SK-N-SH (cell line): ENCODE data around the gene KRTAP5-3.

ENCODE experiments used
- EP300 ChIP-seq, 2 experiments: IDR thresholded peaks; 2 replicates each; pipeline versions ENCODE4 v1.4.0 to v1.6.1; 2012; ENCODE audit warnings: borderline replicate concordance in 1 of 2, low read depth in 1 of 2, low read length in 1 of 2
- EZH2phosphoT487 ChIP-seq: fragments of 200-600 bp; sonication (generic); IDR thresholded peaks from 2 replicates; pipeline ENCODE4 v1.6.1; 2017; ENCODE audit warnings: low read depth, mixed run types, mild to moderate bottlenecking, antibody characterized with exemption, moderate library complexity, borderline replicate concordance
- MAX ChIP-seq: IDR thresholded peaks from 2 replicates; pipeline ENCODE4 v1.4.0; 2012; ENCODE audit warnings: low read depth
- POLR2AphosphoS5 ChIP-seq: IDR thresholded peaks from 2 replicates; pipeline ENCODE4 v1.6.1; 2012; ENCODE audit warnings: low read depth, low read length
- TAF1 ChIP-seq: IDR thresholded peaks from 2 replicates; pipeline ENCODE4 v1.6.1; 2012; ENCODE audit warnings: low read depth, mild to moderate bottlenecking, low read length, moderate library complexity, borderline replicate concordance
- TF ChIP-seq, protein P1 (sequence below): fragments of 200-600 bp; sonication (generic); IDR thresholded peaks from 2 replicates; pipeline ENCODE4 v1.6.1; 2017; ENCODE audit warnings: antibody characterized with exemption, mild to moderate bottlenecking, moderate library complexity
- TF ChIP-seq, protein P2 (sequence below): IDR thresholded peaks from 2 replicates; pipeline ENCODE4 v1.4.0; 2012; ENCODE audit warnings: low read depth, borderline replicate concordance

GRCh38 chr11:1652026-1652425 lies 43.8 kb upstream of the KRTAP5-3 start:
- TF ChIP-seq MAX (no peak), EP300 (IDR thresholded peaks at IDR 0.05; ENCODE audit: borderline replicate concordance in 1 of 2, low read depth in 1 of 2, low read length in 1 of 2) (no peak), POLR2AphosphoS5 (no peak), EZH2phosphoT487 (no peak), TAF1 (no peak)
- TF ChIP-seq, protein P1, sequence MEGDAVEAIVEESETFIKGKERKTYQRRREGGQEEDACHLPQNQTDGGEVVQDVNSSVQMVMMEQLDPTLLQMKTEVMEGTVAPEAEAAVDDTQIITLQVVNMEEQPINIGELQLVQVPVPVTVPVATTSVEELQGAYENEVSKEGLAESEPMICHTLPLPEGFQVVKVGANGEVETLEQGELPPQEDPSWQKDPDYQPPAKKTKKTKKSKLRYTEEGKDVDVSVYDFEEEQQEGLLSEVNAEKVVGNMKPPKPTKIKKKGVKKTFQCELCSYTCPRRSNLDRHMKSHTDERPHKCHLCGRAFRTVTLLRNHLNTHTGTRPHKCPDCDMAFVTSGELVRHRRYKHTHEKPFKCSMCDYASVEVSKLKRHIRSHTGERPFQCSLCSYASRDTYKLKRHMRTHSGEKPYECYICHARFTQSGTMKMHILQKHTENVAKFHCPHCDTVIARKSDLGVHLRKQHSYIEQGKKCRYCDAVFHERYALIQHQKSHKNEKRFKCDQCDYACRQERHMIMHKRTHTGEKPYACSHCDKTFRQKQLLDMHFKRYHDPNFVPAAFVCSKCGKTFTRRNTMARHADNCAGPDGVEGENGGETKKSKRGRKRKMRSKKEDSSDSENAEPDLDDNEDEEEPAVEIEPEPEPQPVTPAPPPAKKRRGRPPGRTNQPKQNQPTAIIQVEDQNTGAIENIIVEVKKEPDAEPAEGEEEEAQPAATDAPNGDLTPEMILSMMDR: no peak
- TF ChIP-seq, protein P2, sequence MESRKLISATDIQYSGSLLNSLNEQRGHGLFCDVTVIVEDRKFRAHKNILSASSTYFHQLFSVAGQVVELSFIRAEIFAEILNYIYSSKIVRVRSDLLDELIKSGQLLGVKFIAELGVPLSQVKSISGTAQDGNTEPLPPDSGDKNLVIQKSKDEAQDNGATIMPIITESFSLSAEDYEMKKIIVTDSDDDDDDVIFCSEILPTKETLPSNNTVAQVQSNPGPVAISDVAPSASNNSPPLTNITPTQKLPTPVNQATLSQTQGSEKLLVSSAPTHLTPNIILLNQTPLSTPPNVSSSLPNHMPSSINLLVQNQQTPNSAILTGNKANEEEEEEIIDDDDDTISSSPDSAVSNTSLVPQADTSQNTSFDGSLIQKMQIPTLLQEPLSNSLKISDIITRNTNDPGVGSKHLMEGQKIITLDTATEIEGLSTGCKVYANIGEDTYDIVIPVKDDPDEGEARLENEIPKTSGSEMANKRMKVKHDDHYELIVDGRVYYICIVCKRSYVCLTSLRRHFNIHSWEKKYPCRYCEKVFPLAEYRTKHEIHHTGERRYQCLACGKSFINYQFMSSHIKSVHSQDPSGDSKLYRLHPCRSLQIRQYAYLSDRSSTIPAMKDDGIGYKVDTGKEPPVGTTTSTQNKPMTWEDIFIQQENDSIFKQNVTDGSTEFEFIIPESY: no peak
